ENCODE measurements around the gene GTF2B.
A peak's percentile ranks its signal among the peaks of the same experiment; 100 is the strongest.
"Not testable (repeated sequence)": the region's sequence is repeated elsewhere in the genome, so short reads cannot be mapped to it uniquely, and the experiment has no call there.

The GTF2B gene

GRCh38 chr1:88891318-88891950 lies at the start of gene GTF2B:
GTF2B (minus strand) TSS chr1:88891567; CDS start chr1:88891499, 68 bp downstream.
- peak; percentile 91 for DNase-seq (ENCODE audit: extremely low read depth, low read depth)
- no peak for TF ChIP-seq CTCF (IDR thresholded peaks at IDR 0.05; ENCODE audit: low read depth, low read length)

- not testable (repeated sequence) for DNase-seq (ENCODE audit: extremely low read depth, low read depth)
These were observed 47.2 kb upstream of the GTF2B start for GRCh38 chr1:88938528-88938927.

GRCh38 chr1:88936760-88937342 lies 45.5 kb upstream of the GTF2B start:
- no peak for DNase-seq (ENCODE audit: extremely low read depth, low read depth)
- no peak for TF ChIP-seq CTCF (IDR thresholded peaks at IDR 0.05; ENCODE audit: low read depth, low read length)

GRCh38 chr1:88936223-88936523 lies 44.8 kb upstream of the GTF2B start:
- TF ChIP-seq CTCF (IDR thresholded peaks at IDR 0.05; ENCODE audit: low read depth, low read length), result no peak
- no peak for DNase-seq (ENCODE audit: extremely low read depth, low read depth)

- peak; percentile 8 for DNase-seq (ENCODE audit: extremely low read depth, low read depth)
These were observed 44.3 kb upstream of the GTF2B start for GRCh38 chr1:88935522-88936222.

GRCh38 chr1:88930176-88930575 lies 38.8 kb upstream of the GTF2B start:
- DNase-seq (ENCODE audit: extremely low read depth, low read depth), result not testable (repeated sequence)

More at GRCh38 chr1:88935522-88936222, 44.3 kb upstream of the GTF2B start:
- TF ChIP-seq CTCF (IDR thresholded peaks at IDR 0.05; ENCODE audit: low read depth, low read length), result peak; percentile 53

- TF ChIP-seq CTCF (IDR thresholded peaks at IDR 0.05; ENCODE audit: low read depth, low read length), result no peak
These were observed 31.9 kb upstream of the GTF2B start for GRCh38 chr1:88923224-88923623.

GRCh38 chr1:88922214-88922613 lies 30.8 kb upstream of the GTF2B start:
- no peak for DNase-seq (ENCODE audit: extremely low read depth, low read depth)
- TF ChIP-seq CTCF (IDR thresholded peaks at IDR 0.05; ENCODE audit: low read depth, low read length), result no peak

More at GRCh38 chr1:88923224-88923623, 31.9 kb upstream of the GTF2B start:
- no peak for DNase-seq (ENCODE audit: extremely low read depth, low read depth)
